ENCODE data around the gene NTHL1. TPM values are rescaled to one million over a fixed set of nuclear protein-coding genes. Genes with fewer than 3 reads are reported as not detected.

NTHL1 gene
- total and polyA plus RNA-seq, 9 of the 15 experiments (the other 6 are each of a cell fraction or from before 2014, with no cell fraction given), result 1.1 to 58.8 (median 17.6) TPM

- WGBS (ENCODE audit: insufficient coverage, low coverage, missing lambda C conversion rate), result 81% methylated on average over 12 of the region's 17 CpGs
- Histone ChIP-seq H4K20me1 (replicated peaks; ENCODE audit: control insufficient read depth, insufficient read depth, low read length) (no peaks in the 10 kb centered on the region), H3K79me2 (ENCODE audit: control insufficient read depth, insufficient read depth, low read length) (peaks cover 8% of the 10 kb centered on the region; the same call in 1 of the 3 replicates), H3K9me3 (replicated peaks; ENCODE audit: control insufficient read depth, insufficient read depth, low read depth, low read length) (no peaks in the 10 kb centered on the region), H3K4me2 (ENCODE audit: insufficient read depth, low read length) (no peak overlapping the region), H3K9ac (ENCODE audit: insufficient read depth in 1 of 2, low read depth in 2 of 2, low read length in 2 of 2) (peak overlapping the region in 1 of 2 experiments; percentile 81; a peak in 2 of 4 replicates), H3K4me3 (no peak overlapping the region), H3K9me1 (ENCODE audit: control insufficient read depth, insufficient read depth, low read length) (no peaks in the 10 kb centered on the region), H2AFZ (ENCODE audit: low read depth, low read length) (no peak overlapping the region), H3K36me3 (ENCODE audit: control insufficient read depth, insufficient read depth, low read length) (peaks cover 20% of the 10 kb centered on the region; the same call in 1 of the 3 replicates), H3K4me1 (replicated peaks in 1 of 2; ENCODE audit: control insufficient read depth in 2 of 2, insufficient read depth in 2 of 2, low read length in 2 of 2) (peaks cover 14 to 87% of the 10 kb centered on the region in 2 experiments), H3K27ac (ENCODE audit: extremely low read depth, low read depth, low read length) (no peak overlapping the region), H3K27me3 (ENCODE audit: control insufficient read depth in 2 of 2, insufficient read depth in 2 of 2, low read length in 2 of 2) (no peaks in the 10 kb centered on the region)
- FAIRE-seq (no peak), DNase-seq (ENCODE audit: extremely low read depth in 1 of 4, low spot score in 3 of 4) (no peak), ATAC-seq (no peak)
- intact Hi-C loops (cut with micrococcal nuclease), result no loop called here
- ChIA-PET POLR2A (interaction anchor here (1.1 kb wide), 1 partner anchor 21 kb away, joined by 3 read pairs; no protein-coding TSS in a partner anchor), CTCF (ENCODE audit: low intra/inter-chr PET ratio) (no interaction called here)
- BruUV-seq (replicated peaks), result no TSS peak
- TF ChIP-seq TEAD2 (tag; IDR thresholded peaks at IDR 0.05) (no peak), EGR1 (conservative IDR thresholded peaks at IDR 0.05) (no peak)
- TF ChIP-seq, protein P1, sequence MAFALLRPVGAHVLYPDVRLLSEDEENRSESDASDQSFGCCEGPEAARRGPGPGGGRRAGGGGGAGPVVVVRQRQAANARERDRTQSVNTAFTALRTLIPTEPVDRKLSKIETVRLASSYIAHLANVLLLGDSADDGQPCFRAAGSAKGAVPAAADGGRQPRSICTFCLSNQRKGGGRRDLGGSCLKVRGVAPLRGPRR (CRISPR knock-in tag; IDR thresholded peaks at IDR 0.05), result no peak
- in situ Hi-C loops (cut with MboI), result no loop called here
Measured at GRCh38 chr16:2034696-2035430, 12.8 kb downstream of the NTHL1 start.

Measured in K562 (cell line).